HG02852 (cell line): ENCODE results near the gene MPV17.
"Not testable (repeated sequence)": the region's sequence is repeated elsewhere in the genome, so short reads cannot be mapped to it uniquely, and the experiment has no call there.

Experiments used
- ATAC-seq: cut with Tn5 transposase; IDR thresholded peaks from one replicate; pipeline ENCODE4 v1.9.1; 2021; ENCODE audit warnings: mild to moderate bottlenecking, moderate library complexity; ENCODE audit not compliant: unreplicated experiment

Gene MPV17

GRCh38 chr2:27323596-27324285 lies 844 bp upstream of the MPV17 start:
- no peak for ATAC-seq

- no peak for ATAC-seq
Observed at GRCh38 chr2:27322301-27322765, 564 bp downstream of the MPV17 start.

- ATAC-seq: no peak
Observed at GRCh38 chr2:27320958-27321543, 1.8 kb downstream of the MPV17 start.

GRCh38 chr2:27319839-27320238 lies 3.1 kb downstream of the MPV17 start:
- ATAC-seq: not testable (repeated sequence)

GRCh38 chr2:27316655-27317412 lies 6.1 kb downstream of the MPV17 start:
- ATAC-seq: no peak

GRCh38 chr2:27315122-27315521 lies 7.8 kb downstream of the MPV17 start:
- ATAC-seq: no peak

- ATAC-seq: no peak
Observed at GRCh38 chr2:27314709-27315108, 8.2 kb downstream of the MPV17 start.

GRCh38 chr2:27313882-27314645 lies 8.8 kb downstream of the MPV17 start:
- ATAC-seq: no peak

- ATAC-seq: no peak
Observed at GRCh38 chr2:27312152-27312551, 10.7 kb downstream of the MPV17 start.

GRCh38 chr2:27309651-27310050 lies 13.2 kb downstream of the MPV17 start:
- no peak for ATAC-seq

GRCh38 chr2:27308359-27308881 lies 14.5 kb downstream of the MPV17 start, which contains the start of gene UCN:
TSS of gene UCN (minus strand) at chr2:27308445. CDS start at chr2:27307895, 550 bp downstream.
- no peak for ATAC-seq

GRCh38 chr2:27307545-27308358 lies 15.1 kb downstream of the MPV17 start:
- no peak for ATAC-seq

- no peak for ATAC-seq
Observed at GRCh38 chr2:27307287-27307544, 15.7 kb downstream of the MPV17 start.

GRCh38 chr2:27306573-27307286 lies 16.2 kb downstream of the MPV17 start:
- no peak for ATAC-seq

- no peak for ATAC-seq
Observed at GRCh38 chr2:27306136-27306535, 16.8 kb downstream of the MPV17 start.

- no peak for ATAC-seq
Observed at GRCh38 chr2:27305516-27305915, 17.4 kb downstream of the MPV17 start.

- ATAC-seq: no peak
Observed at GRCh38 chr2:27304488-27305240, 18.2 kb downstream of the MPV17 start.

- ATAC-seq: no peak
Observed at GRCh38 chr2:27303093-27304025, 19.5 kb downstream of the MPV17 start.
